ENCODE data around the gene RHEBL1.

RHEBL1 gene

GRCh38 chr12:49037111-49037946, 32.5 kb downstream of the RHEBL1 start:
- DNase-seq (ENCODE audit: low read depth, low spot score): no peak

GRCh38 chr12:49036029-49036428, 33.8 kb downstream of the RHEBL1 start:
- DNase-seq (ENCODE audit: low read depth, low spot score): no peak

GRCh38 chr12:49034286-49034622, 35.5 kb downstream of the RHEBL1 start:
- no peak for DNase-seq (ENCODE audit: low read depth, low spot score)

GRCh38 chr12:49033611-49034285, 36.0 kb downstream of the RHEBL1 start:
- DNase-seq (ENCODE audit: low read depth, low spot score): no peak

- no peak for DNase-seq (ENCODE audit: low read depth, low spot score)
These were observed 36.9 kb downstream of the RHEBL1 start for GRCh38 chr12:49032679-49033447.

- no peak for DNase-seq (ENCODE audit: low read depth, low spot score)
These were observed 37.5 kb downstream of the RHEBL1 start for GRCh38 chr12:49032276-49032675.

- no peak for DNase-seq (ENCODE audit: low read depth, low spot score)
These were observed 38.1 kb downstream of the RHEBL1 start for GRCh38 chr12:49031573-49032161.

- DNase-seq (ENCODE audit: low read depth, low spot score): no peak
These were observed 38.8 kb downstream of the RHEBL1 start for GRCh38 chr12:49030714-49031572.

GRCh38 chr12:49030119-49030518, 39.7 kb downstream of the RHEBL1 start:
- DNase-seq (ENCODE audit: low read depth, low spot score): no peak

- no peak for DNase-seq (ENCODE audit: low read depth, low spot score)
These were observed 41.0 kb downstream of the RHEBL1 start for GRCh38 chr12:49028666-49029275.

- no peak for DNase-seq (ENCODE audit: low read depth, low spot score)
These were observed 41.8 kb downstream of the RHEBL1 start for GRCh38 chr12:49027846-49028555.

GRCh38 chr12:49026678-49027480, 42.9 kb downstream of the RHEBL1 start:
- DNase-seq (ENCODE audit: low read depth, low spot score): no peak

GRCh38 chr12:49026101-49026500, 43.7 kb downstream of the RHEBL1 start:
- DNase-seq (ENCODE audit: low read depth, low spot score): no peak

GRCh38 chr12:49025463-49025862, 44.3 kb downstream of the RHEBL1 start:
- DNase-seq (ENCODE audit: low read depth, low spot score): no peak

GRCh38 chr12:49024543-49024942, 45.2 kb downstream of the RHEBL1 start:
- DNase-seq (ENCODE audit: low read depth, low spot score): no peak

GRCh38 chr12:49023812-49024211, 46.0 kb downstream of the RHEBL1 start:
- DNase-seq (ENCODE audit: low read depth, low spot score): no peak

- DNase-seq (ENCODE audit: low read depth, low spot score): no peak
These were observed 47.1 kb downstream of the RHEBL1 start for GRCh38 chr12:49022558-49023178.

GRCh38 chr12:49021292-49021915, 48.4 kb downstream of the RHEBL1 start:
- no peak for DNase-seq (ENCODE audit: low read depth, low spot score)

All from activated CD4-positive, CD25-positive, alpha-beta regulatory T cell treated with anti-CD3 and anti-CD28 coated beads, Interleukin-2, amount 50 U/mL, for 16 hours (primary cell).